Effector memory CD4-positive, alpha-beta T cell (primary cell): ENCODE data around the gene KLHL22.

Experiments used
- DNase-seq, 3 donors: peaks; one replicate each; pipeline ENCODE4 v3.0.0-alpha.2; 2020
- H3K27ac ChIP-seq: 2 replicates; pipeline ENCODE4 v1.7.0; 2013; ENCODE audit warnings: mild to moderate bottlenecking, low read length, moderate library complexity; ENCODE audit not compliant: insufficient read depth, poor library complexity, severe bottlenecking
- H3K27me3 ChIP-seq: replicated peaks from 2 replicates; pipeline ENCODE4 v1.7.0; 2013; ENCODE audit warnings: mild to moderate bottlenecking, low read length; ENCODE audit not compliant: insufficient read depth, control insufficient read depth, poor library complexity, severe bottlenecking
- H3K36me3 ChIP-seq: 2 replicates; pipeline ENCODE4 v1.7.0; 2013; ENCODE audit warnings: mild to moderate bottlenecking, low read length, moderate library complexity; ENCODE audit not compliant: control insufficient read depth, insufficient read depth
- H3K4me1 ChIP-seq: 2 replicates; pipeline ENCODE4 v1.7.0; 2013; ENCODE audit warnings: low read length, mild to moderate bottlenecking; ENCODE audit not compliant: control insufficient read depth, insufficient read depth, poor library complexity, severe bottlenecking
- H3K4me3 ChIP-seq: 2 replicates; pipeline ENCODE4 v1.7.0; 2013; ENCODE audit warnings: low read length, low read depth, mild to moderate bottlenecking; ENCODE audit not compliant: insufficient read depth, poor library complexity, severe bottlenecking
- H3K9me3 ChIP-seq: 2 replicates; pipeline ENCODE4 v1.7.0; 2013; ENCODE audit warnings: mild to moderate bottlenecking, low read length, moderate library complexity; ENCODE audit not compliant: control insufficient read depth

The KLHL22 gene

DNA sequence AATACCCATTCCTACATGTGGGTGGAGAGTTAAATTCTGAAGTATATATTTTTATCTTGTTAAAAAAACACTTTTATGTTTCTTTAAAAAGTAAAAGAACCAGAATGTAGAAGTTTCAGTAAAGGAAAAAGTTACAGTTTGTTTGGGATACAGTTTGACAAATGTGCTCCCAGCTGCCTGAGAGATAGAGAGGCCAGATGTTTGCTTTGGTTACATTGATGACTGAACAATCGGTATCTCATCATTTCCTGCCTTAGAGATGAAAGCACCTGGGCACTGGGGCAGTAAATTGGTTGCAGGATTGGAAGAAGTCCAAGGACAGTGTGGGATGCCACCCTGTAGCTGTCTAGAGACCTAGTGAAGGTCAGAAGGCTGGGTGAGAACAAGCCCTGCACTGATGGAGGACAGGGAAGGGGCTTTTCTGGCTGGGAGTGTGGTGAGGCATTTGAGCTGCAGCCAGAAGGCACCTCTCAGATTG lies 28.4 kb upstream of the KLHL22 start:
- Histone ChIP-seq H3K4me3 (no peak overlapping the region), H3K36me3 (peaks cover 20% of the 10 kb centered on the region), H3K4me1 (peaks cover 39% of the 10 kb centered on the region), H3K9me3 (no peaks in the 10 kb centered on the region), H3K27me3 (no peaks in the 10 kb centered on the region), H3K27ac (peak overlapping the region; percentile 39)
- peak in 1 of 3 donors; percentile 37 for DNase-seq

DNA sequence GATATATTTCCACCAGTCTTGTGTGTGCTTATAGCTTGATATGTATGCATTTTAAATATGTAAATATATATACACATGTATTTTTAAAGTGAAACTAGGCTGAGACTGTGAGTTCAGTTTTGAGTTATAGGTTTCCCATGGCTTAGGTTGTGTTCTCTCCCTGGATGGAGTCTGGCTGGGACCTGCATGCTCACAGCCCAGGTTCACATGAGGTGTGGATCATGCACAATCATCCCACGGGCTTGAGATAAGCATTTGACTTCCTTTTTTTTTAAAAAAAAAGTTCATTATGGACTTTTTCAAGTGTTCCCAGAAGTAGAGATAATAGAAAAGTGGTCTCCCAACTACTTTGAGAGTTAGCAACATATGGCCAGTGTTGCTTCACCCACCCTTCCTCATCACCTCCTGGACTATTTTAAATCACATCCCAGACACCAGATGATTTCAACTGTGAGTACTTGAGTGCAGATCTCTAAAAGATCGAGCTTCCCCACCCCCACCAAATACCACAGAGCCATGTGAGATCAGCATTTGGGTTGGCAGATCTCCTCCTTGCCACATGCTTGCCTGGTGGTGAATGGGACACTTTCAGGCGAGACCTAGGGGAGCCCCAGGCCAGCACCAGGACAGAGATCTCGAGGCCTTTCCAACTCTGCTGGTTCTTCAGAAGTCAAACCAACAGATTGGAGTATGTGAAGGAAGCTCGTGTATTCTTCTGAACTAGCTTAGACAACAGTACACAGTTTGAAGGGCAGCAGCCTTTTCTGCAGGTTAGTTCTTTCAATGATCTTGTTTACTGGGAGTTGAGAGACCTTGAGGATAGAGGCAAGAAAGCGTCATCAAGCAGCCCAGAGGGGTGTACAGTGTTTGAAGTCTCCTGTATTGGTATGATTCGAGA lies 27.7 kb upstream of the KLHL22 start:
- peak in 1 of 3 donors; percentile 11 for DNase-seq
- H3K27me3 ChIP-seq: no peaks in the 10 kb centered on the region
- peaks cover 15% of the 10 kb centered on the region for H3K36me3 ChIP-seq
- peaks cover 39% of the 10 kb centered on the region for H3K4me1 ChIP-seq
- peak overlapping the region; percentile 39 for H3K27ac ChIP-seq
- no peak overlapping the region for H3K4me3 ChIP-seq
- no peaks in the 10 kb centered on the region for H3K9me3 ChIP-seq

DNA sequence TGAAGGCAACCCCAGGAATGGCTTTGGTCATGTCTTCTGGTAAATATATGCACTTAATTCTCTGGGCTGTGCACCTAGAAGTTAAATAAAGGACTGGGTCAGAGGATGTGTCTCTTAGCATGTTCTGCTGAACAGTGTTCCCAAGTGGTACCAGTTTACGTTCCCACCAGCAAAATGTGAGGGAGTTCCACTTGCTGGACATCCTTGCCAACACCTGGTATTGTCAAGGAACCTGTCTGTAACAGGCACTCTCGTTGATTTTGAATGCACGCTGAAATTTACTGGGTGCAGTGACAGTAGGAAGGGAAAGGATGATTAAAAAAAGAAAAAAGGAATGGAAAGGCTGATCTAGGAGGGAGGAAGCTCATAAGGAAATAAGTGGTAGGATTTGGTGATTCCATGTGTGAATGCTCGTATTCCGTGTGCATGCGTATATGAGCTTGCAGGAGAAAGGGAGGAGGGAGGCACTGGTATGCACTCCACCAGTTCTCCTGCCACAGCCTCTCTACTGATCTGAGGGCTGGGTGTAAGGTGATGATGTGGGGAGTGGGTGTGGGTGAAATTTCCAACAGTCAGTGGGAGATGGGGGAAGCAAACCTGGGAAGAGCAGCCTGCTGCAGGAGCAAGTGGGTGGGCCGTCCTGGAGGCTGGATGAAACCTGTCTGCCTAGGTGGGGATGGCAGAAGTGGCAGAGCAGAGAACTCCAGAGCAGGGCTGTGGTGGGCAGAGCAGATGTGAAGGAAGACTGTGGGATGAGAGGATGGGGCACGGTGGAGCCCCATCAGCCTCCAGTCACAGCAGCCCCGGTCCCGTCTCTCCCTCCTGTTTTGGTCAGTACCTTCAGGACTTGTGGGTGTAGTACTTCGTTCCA lies 26.8 kb upstream of the KLHL22 start:
- H3K4me1 ChIP-seq: peaks cover 44% of the 10 kb centered on the region
- H3K36me3 ChIP-seq: peaks cover 15% of the 10 kb centered on the region
- H3K27ac ChIP-seq: peak overlapping the region; percentile 39
- H3K4me3 ChIP-seq: no peak overlapping the region
- no peaks in the 10 kb centered on the region for H3K27me3 ChIP-seq
- no peak for DNase-seq
- no peaks in the 10 kb centered on the region for H3K9me3 ChIP-seq

DNA sequence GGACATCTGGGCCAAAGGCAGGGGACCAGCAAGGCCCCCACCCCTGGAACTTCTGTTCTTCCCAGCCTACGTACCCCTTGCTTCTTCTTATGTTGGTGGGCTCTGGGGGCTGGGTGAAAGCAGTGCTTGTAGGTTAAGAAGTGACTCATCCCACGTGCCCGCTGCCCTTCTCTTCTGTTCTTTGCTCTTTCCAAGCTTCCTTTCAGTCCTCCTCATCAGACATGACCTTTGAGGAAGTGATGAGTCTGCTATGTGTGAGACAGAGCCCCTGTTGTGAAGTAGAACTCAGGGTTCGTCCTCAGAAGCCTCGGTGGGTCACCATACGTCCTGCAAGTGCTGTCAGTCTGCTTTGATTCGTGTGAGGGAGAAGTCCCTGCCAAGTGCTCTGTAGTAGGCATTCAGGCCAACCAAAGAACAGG lies 24.5 kb upstream of the KLHL22 start:
- peaks cover 46% of the 10 kb centered on the region for H3K4me1 ChIP-seq
- H3K4me3 ChIP-seq: no peak overlapping the region
- H3K9me3 ChIP-seq: no peaks in the 10 kb centered on the region
- no peaks in the 10 kb centered on the region for H3K27me3 ChIP-seq
- peaks cover 9% of the 10 kb centered on the region for H3K36me3 ChIP-seq
- DNase-seq: no peak
- H3K27ac ChIP-seq: peak overlapping the region; percentile 23

DNA sequence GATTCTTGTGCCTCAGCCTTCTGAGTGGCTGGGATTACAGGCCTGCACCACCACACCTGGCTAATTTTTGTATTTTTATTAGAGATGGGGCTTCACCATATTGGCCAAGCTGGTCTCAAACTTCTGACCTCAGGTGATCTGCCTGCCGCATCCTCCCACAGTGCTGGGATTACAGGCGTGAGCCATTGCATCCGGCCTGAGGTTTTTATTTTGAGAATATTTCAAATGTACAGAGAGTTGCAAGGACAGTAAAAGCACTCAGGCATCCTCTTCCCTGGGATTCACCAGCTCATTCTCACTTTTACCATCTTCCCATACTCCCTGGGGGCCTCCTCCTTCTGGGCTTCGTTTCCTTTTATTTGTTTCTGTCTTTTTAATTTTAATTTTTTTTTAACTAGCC lies 24.0 kb upstream of the KLHL22 start:
- H3K36me3 ChIP-seq: peaks cover 10% of the 10 kb centered on the region
- DNase-seq: no peak
- H3K4me1 ChIP-seq: peaks cover 41% of the 10 kb centered on the region
- no peaks in the 10 kb centered on the region for H3K9me3 ChIP-seq
- no peaks in the 10 kb centered on the region for H3K27me3 ChIP-seq
- no peak overlapping the region for H3K4me3 ChIP-seq
- peak overlapping the region; percentile 23 for H3K27ac ChIP-seq

DNA sequence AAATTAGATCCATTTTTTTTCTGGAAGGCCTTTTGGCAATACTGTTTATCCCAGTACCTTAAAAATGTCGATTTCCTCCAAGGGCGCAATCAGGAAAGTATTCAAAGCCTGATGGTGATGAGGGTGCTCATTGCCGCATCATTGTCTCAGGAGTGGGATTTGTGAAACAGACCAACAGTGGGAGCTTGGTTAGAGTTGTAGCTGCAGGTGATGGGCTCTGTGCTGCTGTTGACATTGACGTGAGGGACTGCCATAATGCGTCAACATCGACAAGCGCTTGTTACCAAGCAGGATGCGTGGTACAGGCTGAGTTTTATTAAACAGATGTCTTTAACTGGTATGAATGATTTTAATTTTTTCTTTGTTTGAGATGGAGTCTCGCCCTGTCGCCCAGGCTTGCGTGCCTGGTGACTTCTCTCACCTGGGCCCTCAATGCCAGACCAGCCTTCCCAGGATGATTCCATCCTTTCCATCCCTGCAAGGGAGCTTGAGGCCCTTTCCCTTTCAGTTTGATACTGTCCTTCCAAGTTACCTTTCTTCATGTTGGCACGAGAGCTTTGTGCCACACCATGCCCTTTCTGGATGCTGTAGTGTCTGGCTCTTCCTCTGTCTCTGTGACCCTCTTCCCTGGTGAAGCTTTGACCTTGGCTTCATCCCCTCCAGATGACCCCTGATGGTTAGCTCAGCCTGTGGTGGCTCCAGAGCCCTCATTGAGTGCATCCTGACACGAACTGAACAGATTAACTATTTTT lies 22.4 kb upstream of the KLHL22 start:
- no peak overlapping the region for H3K27ac ChIP-seq
- H3K36me3 ChIP-seq: peaks cover 17% of the 10 kb centered on the region
- no peak for DNase-seq
- no peaks in the 10 kb centered on the region for H3K9me3 ChIP-seq
- H3K4me3 ChIP-seq: no peak overlapping the region
- H3K4me1 ChIP-seq: peaks cover 26% of the 10 kb centered on the region
- no peaks in the 10 kb centered on the region for H3K27me3 ChIP-seq

DNA sequence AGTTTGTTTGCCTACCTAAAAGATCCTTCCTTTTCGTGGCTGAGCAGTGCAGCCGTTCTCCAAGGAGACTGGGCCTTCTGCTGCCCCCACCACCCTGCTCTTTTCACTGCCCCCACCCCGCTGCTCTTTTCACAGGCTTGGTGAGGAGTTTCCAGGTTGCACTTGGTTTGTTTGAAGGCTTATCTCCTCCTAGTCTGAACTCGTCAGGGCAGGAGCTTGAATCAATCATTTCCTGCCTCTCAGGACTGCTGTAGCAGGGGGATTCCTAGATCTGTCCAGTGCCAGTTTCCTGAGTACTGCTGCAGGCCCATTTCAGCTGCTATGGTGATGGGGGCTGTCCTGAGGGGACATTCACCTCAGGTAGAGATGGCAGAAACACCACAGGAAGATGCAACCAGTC lies 21.8 kb upstream of the KLHL22 start:
- H3K4me3 ChIP-seq: no peak overlapping the region
- no peak overlapping the region for H3K27ac ChIP-seq
- no peaks in the 10 kb centered on the region for H3K27me3 ChIP-seq
- peaks cover 20% of the 10 kb centered on the region for H3K4me1 ChIP-seq
- peaks cover 17% of the 10 kb centered on the region for H3K36me3 ChIP-seq
- no peak for DNase-seq
- no peaks in the 10 kb centered on the region for H3K9me3 ChIP-seq

DNA sequence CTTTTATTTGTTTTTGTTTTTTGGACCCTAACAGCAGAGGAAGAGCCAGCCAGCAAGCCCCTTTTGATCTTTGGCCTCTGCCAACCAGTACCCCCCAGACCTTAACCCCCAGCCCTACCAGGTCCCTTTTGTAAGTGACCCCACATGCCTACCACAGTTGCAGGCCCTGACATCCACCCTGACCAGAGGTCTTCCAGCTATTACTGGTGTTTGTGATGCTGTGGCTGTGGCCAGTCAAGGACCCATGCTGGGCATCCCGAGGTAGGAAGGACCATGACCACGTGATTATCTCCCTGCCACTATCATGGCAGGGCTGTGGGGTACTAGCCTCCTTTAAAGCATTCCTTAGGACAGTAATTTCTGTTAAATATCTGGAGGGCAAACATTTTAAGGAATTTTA lies 20.8 kb upstream of the KLHL22 start:
- Histone ChIP-seq H3K9me3 (no peaks in the 10 kb centered on the region), H3K4me3 (no peak overlapping the region), H3K27me3 (no peaks in the 10 kb centered on the region), H3K36me3 (peaks cover 17% of the 10 kb centered on the region), H3K27ac (no peak overlapping the region), H3K4me1 (peaks cover 19% of the 10 kb centered on the region)
- no peak for DNase-seq

DNA sequence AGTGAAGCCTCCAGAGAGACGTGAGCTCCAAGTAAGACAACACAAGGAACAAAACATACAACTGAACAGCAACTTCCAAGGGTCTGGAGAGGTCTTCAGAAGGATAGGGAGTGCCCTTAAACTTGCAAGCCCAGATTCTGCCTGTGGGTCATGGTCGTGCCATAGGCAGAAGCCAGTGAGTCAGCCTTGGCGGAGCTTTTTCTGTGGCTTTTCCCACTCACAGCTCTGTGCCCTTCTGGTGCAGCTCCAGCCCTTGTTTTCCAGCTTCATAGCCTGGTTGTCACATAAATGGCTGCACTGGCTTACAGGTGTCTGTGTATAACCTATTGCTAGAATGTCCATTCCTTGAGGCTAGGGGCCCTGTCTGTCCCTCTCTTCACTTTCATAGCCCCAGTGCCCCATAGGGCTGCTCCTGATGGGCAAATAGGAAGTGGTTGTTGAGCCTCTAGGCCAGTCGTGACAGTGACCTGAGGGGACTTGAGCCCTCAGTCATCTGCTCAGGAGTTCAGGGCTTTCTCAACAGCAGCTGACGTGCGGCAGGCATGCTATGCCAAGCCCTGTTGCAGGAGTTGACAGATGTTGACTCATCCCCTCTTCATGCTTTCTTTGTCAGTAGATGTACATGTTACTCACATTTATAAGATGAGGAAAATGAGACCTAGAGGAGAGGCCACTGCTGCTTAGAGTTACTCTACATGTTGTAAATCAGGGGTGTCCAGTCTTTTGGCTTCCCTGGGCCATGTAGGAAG lies 19.2 kb upstream of the KLHL22 start:
- peaks cover 27% of the 10 kb centered on the region for H3K4me1 ChIP-seq
- DNase-seq: no peak
- no peaks in the 10 kb centered on the region for H3K27me3 ChIP-seq
- no peak overlapping the region for H3K4me3 ChIP-seq
- no peaks in the 10 kb centered on the region for H3K9me3 ChIP-seq
- H3K36me3 ChIP-seq: peaks cover 19% of the 10 kb centered on the region
- no peak overlapping the region for H3K27ac ChIP-seq
